Ishikawa (cell line): ENCODE measurements around the gene GPR17.

Experiments used
- CEBPB ChIP-seq: IDR thresholded peaks from 2 replicates; pipeline ENCODE4 v1.6.1; 2012
- CREB1 ChIP-seq: IDR thresholded peaks from 2 replicates; pipeline ENCODE4 v1.6.1; 2012; ENCODE audit warnings: low read depth
- EGR1 ChIP-seq: IDR thresholded peaks from 2 replicates; pipeline ENCODE4 v1.6.1; 2012
- EP300 ChIP-seq: IDR thresholded peaks from 2 replicates; pipeline ENCODE4 v1.6.1; 2012; ENCODE audit warnings: borderline replicate concordance
- FOXM1 ChIP-seq: IDR thresholded peaks from 2 replicates; pipeline ENCODE4 v1.6.1; 2012; ENCODE audit warnings: low read depth, borderline replicate concordance
- MAX ChIP-seq: IDR thresholded peaks from 2 replicates; pipeline ENCODE4 v1.6.1; 2012
- NFIC ChIP-seq: IDR thresholded peaks from 2 replicates; pipeline ENCODE4 v1.6.1; 2012
- RAD21 ChIP-seq: IDR thresholded peaks from 2 replicates; pipeline ENCODE4 v1.6.1; 2012; ENCODE audit warnings: low read depth
- TAF1 ChIP-seq: IDR thresholded peaks from 2 replicates; pipeline ENCODE4 v1.6.1; 2012; ENCODE audit warnings: low read depth, mild to moderate bottlenecking
- TCF12 ChIP-seq: IDR thresholded peaks from 2 replicates; pipeline ENCODE4 v1.6.1; 2012; ENCODE audit warnings: low read depth
- TEAD4 ChIP-seq: IDR thresholded peaks from 2 replicates; pipeline ENCODE4 v1.6.1; 2012
- USF1 ChIP-seq: IDR thresholded peaks from 2 replicates; pipeline ENCODE4 v1.6.1; 2012
- YY1 ChIP-seq: IDR thresholded peaks from 2 replicates; pipeline ENCODE4 v1.6.1; 2012; ENCODE audit warnings: low read depth
- ZBTB7A ChIP-seq: IDR thresholded peaks from 2 replicates; pipeline ENCODE4 v1.6.1; 2012; ENCODE audit warnings: low read depth
- TF ChIP-seq, protein P1 (sequence below): IDR thresholded peaks from 2 replicates; pipeline ENCODE4 v1.6.1; 2012; ENCODE audit warnings: low read depth, mild to moderate bottlenecking

GPR17 gene

GRCh38 chr2:127680706-127681287 is 34.8 kb downstream of the GPR17 start:
- TF ChIP-seq EGR1 (no peak), FOXM1 (no peak), YY1 (no peak), TCF12 (no peak), TAF1 (no peak), EP300 (no peak), TEAD4 (no peak), ZBTB7A (no peak), MAX (no peak), NFIC (no peak), CREB1 (no peak), USF1 (no peak), RAD21 (no peak), CEBPB (no peak)
- TF ChIP-seq, protein P1, sequence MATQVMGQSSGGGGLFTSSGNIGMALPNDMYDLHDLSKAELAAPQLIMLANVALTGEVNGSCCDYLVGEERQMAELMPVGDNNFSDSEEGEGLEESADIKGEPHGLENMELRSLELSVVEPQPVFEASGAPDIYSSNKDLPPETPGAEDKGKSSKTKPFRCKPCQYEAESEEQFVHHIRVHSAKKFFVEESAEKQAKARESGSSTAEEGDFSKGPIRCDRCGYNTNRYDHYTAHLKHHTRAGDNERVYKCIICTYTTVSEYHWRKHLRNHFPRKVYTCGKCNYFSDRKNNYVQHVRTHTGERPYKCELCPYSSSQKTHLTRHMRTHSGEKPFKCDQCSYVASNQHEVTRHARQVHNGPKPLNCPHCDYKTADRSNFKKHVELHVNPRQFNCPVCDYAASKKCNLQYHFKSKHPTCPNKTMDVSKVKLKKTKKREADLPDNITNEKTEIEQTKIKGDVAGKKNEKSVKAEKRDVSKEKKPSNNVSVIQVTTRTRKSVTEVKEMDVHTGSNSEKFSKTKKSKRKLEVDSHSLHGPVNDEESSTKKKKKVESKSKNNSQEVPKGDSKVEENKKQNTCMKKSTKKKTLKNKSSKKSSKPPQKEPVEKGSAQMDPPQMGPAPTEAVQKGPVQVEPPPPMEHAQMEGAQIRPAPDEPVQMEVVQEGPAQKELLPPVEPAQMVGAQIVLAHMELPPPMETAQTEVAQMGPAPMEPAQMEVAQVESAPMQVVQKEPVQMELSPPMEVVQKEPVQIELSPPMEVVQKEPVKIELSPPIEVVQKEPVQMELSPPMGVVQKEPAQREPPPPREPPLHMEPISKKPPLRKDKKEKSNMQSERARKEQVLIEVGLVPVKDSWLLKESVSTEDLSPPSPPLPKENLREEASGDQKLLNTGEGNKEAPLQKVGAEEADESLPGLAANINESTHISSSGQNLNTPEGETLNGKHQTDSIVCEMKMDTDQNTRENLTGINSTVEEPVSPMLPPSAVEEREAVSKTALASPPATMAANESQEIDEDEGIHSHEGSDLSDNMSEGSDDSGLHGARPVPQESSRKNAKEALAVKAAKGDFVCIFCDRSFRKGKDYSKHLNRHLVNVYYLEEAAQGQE: no peak

DNA sequence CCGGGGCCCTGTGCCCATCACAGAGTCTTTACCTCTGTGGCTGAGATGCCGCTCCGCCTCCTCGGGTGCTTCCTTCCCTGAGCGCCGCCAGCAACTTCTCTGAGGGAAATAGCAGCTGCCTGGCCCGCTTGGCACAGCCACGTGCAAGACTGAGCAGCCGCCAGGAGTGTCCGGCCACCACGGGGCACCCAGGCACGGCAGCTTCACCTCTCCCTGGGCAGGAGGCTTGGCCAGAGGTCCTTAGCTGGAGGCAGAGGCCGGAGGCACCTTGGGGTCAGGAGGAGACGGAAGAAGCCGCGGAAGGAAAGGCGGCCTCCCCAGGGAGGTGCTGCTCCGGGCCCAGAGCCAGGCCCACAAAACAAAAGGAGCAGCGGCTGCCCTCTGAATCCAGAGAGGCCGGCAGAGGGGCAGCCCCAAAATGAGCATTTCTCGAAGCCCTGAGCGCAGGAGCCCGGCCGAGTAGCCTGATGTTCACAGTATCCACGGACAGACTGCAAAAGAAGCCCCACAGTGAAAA is 35.4 kb downstream of the GPR17 start:
- TF ChIP-seq TCF12: no peak
- TF ChIP-seq, protein P1: no peak
- no peak for TF ChIP-seq TAF1
- no peak for TF ChIP-seq EGR1
- TF ChIP-seq TEAD4: no peak
- no peak for TF ChIP-seq MAX
- TF ChIP-seq FOXM1: no peak
- no peak for TF ChIP-seq NFIC
- no peak for TF ChIP-seq EP300
- TF ChIP-seq CEBPB: no peak

- TF ChIP-seq TAF1 (no peak), NFIC (no peak)
Observed at GRCh38 chr2:127681976-127682857, 36.3 kb downstream of the GPR17 start.

DNA sequence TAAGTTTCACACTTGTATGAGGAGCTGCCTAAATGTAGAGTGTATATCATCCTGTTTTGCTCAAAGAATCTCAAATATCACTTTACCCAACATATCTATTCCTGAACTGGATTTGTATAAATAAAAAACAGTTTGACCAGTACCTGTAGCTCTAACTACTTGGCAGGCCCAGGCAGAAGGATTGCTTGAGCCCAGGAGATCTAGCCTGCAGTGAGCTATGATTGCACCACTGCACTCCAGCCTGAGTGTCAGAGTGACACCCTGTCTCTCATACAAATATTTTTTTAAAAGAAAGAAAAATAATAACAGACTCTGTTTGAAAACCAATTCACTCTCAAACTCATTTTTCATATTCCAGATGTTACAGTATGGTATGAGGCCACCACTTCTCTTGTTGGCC is 37.1 kb downstream of the GPR17 start:
- no peak for TF ChIP-seq TAF1
- TF ChIP-seq EP300: no peak
- TF ChIP-seq, protein P1: no peak
- TF ChIP-seq USF1: no peak
- TF ChIP-seq NFIC: no peak
- TF ChIP-seq ZBTB7A: no peak
